ENCODE measurements around the gene PASK. TPM values are rescaled to one million over a fixed set of nuclear protein-coding genes. Genes with fewer than 3 reads are reported as not detected.

The PASK gene
- total RNA-seq, 1 donor from 2014 or later, result 2.2 TPM

DNA sequence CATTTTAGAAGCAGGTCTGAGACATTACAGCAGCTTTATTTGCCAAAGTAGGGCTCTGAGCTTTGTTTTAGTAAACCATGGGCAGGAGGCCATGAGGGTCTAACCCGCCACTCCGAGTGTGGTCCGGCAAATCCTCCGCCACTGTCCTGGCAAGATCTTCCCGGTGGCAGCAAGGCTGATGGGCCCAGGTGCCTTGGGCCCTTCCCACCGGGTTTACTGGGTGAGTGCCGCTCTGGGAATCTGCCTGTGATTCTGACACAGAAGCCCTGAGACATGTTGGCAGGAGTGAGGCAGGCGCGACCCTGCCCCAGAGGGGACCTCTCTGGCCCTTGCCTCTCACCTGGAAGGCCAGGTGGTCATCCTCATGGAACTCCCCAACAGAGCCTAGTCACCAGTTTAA lies 77.1 kb downstream of the PASK start:
- intact Hi-C loops (cut with DNase I), result no loop called here
- DNase-seq (ENCODE audit: low spot score), result no peak

DNA sequence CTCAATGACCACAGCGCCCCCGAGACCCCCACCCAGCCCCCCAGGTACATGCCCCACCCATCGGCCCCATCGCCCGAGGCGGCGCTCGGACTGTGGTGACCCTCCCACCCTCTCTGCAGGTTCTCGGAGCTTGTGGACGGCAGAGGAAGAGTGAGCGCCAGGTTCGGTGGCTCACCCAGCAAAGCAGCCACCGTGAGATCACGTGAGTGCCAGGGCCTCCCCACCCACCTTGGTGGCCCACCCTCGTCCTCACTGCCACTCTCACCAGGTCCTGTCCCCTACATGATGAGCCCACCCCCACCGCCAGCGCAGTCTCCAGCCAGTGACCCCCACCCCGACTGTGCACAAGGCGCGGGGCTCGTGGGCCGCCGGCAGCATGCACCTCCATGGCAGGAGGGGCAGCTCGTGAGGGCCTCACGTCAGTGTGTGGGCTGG lies 77.6 kb downstream of the PASK start:
- DNase-seq (ENCODE audit: low spot score), result no peak
- intact Hi-C loops (cut with DNase I), result no loop called here

DNA sequence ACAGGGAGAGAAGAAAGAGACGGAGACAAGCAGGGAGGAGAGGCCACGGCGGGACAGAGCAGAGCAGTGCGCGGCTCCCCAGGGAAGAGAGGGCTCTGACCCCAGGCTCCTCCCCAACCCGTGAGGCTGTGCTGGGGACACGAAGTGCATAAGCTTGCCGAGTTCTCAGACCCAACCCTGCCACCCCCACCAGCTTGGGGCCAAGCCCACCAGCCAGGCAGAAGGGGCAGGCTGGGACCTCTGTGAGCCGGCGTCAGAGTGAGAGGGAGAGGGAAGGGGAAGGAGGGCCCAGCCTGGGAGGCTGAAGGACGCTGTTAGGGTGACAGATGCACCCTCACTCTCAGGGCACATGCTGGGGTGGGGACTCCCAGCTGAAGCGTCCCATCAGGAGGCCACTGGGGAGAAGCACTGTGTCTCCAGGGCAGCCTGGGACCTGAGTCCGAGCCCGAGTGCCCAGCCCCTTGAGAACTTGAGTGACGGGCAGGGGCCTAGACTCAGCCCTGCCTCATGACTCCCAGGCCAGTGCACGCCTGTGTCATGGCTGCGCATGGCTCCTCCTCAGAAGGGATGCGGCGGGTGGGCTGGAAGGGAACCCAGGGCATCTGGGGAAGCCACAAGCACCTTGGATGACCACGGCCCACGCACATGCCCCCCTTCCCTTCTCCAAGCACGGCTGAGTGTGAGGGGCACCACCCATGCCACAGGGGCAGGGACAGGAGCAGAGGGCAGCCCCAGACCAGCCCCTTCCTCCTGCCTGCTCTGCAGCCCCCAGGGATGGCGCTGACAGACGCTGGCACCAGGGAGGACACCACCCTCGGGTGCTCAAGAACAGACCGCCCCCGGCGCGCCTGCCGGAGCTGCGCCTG lies 78.2 kb downstream of the PASK start:
- no peak for DNase-seq (ENCODE audit: low spot score)
- intact Hi-C loops (cut with DNase I), result no loop called here

DNA sequence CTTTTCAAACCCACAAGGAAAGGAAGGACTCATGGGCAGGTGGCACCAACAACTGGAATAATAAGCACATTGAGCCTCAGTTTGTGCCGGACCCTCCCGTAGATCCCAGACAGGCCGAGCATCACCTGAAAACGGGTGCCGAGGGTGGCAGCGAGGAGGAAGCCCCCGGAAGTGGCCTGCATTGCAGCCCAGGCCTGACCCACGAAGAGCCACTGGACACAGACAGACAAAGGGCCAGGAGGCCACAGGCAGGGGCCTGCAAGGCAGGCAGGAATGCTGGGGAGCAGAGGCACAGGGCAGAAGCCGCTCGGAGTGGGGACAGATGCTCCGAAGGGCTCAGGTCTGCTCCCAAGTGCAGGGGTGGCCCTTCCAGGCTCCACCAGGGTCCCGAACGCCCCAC lies 78.9 kb downstream of the PASK start:
- peak; percentile 69 for DNase-seq (ENCODE audit: low spot score)
- intact Hi-C loops (cut with DNase I), result no loop called here

DNA sequence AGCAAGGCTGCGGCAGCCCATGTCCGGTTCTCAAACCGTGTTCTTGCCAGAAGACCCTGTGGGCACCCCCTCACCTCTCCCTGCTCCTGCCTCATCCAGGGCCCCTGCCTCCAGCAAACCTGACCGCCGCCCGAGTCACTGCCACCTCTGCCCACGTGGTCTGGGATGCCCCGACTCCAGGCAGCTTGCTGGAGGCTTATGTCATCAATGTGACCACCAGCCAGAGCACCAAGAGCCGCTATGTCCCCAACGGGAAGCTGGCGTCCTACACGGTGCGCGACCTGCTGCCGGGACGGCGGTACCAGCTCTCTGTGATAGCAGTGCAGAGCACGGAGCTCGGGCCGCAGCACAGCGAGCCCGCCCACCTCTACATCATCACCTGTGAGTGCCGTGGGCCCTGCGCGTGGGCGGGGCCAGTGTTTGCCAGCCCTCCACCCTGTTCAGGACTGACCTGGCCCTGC lies 79.4 kb downstream of the PASK start:
- no peak for DNase-seq (ENCODE audit: low spot score)
- intact Hi-C loops (cut with DNase I), result no loop called here

DNA sequence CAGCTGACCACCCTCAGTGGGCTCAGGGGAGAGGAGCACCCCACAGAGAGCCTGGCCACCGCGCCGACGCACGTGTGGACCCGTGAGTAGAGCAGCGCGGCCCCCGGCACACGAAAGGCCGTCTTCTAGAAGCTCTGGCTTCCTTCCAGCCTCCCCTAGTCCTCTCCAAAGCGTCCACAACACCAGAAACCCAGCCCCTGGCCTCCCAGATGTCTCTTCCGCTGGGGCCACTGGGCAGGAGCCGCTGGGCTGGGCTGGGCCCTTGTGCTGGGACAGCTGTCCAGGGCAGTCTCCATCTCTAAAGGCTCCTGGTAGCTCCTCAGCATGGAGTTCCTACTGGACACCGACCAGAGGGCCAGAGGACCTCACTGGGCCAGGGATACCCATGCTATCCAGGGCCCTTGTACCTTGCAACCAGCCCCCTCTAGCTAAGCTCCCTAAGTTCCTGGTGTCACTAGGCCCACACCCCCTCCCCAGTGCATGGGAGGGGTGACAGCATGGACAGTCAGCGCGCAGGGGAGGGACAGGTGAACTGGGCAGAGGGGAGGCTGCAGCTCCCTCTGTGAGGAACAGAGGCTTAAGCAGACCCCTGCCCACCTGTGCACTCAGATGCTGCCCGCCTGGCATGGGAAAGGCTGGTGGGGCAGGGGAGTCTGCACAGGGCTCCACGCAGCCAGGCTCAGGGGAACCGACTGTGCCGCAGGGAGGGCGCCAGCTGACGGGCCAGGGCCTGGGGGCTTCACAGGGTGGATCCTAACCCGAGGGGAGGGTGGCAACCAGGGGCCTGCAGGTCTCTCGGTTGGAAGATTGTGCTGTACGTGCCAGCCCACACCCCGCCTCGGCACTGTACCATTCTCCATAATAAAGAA lies 80.1 kb downstream of the PASK start:
- intact Hi-C loops (cut with DNase I), result no loop called here
- DNase-seq (ENCODE audit: low spot score), result no peak

DNA sequence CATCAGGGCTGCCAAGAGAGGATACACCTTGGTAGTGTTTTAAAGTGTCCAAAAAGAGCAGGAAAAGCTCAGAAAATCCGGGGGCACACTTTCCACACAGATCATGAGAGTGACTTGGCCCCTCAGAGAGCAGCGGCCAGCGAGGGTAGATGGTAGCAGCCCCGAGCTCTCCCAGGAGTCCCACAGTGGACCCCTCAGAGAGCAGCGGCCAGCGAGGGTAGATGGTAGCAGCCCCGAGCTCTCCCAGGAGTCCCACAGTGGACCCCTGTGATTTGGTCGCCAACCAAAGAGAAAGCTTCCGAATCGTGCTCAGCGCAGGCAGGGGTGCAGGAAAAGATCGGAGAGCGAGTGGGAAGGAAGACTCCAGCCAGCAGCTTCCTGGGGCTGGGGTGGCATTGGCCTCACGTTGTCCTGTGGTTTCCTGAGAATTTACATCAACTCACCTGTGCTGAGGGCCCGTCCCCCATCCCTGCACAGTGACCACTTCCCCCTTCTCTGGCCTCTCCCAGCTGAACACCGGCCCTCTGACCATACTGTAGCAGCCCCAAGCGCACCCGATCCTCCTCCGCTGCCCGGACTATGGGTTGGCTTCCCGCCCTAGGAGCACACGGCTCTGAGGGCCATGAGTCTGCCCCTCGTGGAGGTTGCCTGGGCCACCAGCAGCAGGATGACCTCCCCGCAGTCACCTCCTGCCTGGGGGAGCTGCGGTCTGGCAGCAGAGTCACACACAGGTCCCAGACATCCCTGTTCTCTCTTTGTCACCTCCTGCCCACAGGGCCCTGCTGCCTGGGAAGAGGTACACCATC lies 80.9 kb downstream of the PASK start:
- intact Hi-C loops (cut with DNase I), result no loop called here
- DNase-seq (ENCODE audit: low spot score), result no peak

DNA sequence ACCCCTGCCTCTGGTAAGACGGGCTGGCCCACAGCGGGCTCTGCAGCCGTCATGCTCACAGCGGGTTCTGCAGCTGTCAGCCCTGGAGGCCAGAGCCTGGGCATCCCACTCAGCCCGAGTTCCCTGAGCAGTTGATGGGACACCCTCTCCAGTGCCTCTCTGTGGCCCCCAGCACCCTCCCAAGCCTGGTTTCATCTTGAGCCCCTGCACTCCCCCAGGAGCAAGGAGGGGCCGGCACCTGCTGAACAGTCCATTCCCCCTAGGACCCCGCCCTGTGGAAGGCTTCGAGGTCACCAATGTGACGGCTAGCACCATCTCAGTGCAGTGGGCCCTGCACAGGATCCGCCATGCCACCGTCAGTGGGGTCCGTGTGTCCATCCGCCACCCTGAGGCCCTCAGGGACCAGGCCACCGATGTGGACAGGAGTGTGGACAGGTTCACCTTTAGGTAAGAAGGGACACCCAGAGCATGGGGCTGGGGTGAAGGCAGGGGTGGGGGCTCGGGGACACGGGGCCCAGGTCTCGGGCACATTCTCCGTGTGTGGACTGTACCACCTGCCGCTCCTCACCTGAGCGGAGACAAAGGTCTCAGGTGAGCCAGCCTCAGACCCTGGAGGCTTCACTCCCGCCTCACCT lies 81.7 kb downstream of the PASK start:
- intact Hi-C loops (cut with DNase I), result no loop called here
- no peak for DNase-seq (ENCODE audit: low spot score)

DNA sequence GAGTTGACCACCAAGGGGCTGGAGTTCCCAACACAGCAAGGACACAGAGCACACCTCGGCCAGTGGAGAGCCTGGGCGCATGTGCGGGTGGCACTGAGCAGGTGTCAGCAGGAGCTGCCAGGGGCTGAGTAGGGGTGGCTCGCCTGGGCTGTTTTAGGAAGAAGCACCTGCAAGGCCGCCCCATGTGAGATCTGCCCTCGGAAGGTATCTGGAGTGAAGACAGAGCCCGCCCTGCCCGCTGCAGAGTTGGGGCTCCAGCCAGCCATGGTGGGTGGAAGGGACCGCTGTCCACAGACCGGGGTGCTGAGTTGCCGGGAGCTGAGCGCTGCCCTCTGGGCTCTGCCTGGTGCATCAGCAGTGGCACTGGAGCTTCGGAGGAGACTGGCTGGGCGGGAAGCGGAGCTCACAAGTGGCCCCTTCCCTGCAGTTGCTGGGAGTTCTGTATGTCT lies 82.4 kb downstream of the PASK start:
- intact Hi-C loops (cut with DNase I), result no loop called here

DNA sequence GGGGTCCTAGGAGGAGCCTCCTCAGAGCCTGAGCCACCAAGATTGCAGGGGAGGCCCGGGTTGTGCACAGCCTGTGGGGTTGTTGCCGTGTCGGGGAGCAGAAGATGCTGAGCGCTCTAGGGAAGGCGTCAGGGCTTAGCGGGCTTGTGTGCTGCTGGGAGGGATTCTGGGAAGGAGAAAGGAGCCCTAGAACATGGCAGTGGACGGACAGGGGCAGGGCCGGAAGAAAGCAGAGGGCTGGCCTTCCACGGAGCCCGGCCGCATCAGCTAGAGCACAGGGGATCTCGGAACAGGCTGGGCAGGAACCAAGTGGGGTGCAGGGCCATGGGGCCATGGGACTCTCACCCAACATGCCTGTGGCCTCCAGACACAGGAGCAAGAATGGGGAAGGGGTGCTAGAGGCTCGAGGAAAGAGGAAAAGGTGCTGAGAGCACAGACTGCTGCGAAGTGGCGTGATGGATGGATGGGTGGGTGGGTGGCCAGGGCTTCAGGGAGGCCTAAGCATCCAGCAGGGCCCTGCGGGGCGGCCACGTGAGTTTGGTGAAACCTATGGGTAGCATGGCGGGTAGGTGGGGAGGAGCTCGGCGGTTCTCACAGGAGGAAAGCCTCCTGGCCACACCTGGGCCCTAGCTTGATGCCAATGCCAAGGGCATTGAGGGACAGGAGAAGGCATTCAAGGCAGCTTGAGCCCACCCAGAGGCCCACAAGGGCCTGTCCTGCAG lies 82.9 kb downstream of the PASK start:
- intact Hi-C loops (cut with DNase I), result no loop called here

More for the DNA sequence above, 82.4 kb downstream of the PASK start:
- no peak for DNase-seq (ENCODE audit: low spot score)

DNA sequence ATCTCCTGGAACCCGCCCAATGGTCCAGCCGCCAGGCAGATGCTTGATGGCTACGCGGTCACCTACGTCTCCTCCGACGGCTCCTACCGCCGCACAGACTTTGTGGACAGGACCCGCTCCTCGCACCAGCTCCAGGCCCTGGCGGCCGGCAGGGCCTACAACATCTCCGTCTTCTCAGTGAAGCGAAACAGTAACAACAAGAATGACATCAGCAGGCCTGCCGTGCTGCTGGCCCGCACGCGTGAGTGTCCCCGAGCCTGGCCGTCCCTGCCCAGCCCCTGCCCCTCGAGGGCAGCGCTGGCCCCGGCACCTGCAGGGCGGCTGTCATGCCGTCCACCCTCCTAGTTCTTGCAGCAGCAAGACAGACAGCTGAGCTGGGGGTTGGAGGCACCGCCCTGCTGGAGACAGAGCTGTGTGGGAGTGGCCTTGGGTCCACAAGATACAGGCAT lies 83.9 kb downstream of the PASK start:
- intact Hi-C loops (cut with DNase I), result no loop called here
- no peak for DNase-seq (ENCODE audit: low spot score)

More for the DNA sequence above, 82.9 kb downstream of the PASK start:
- DNase-seq (ENCODE audit: low spot score), result no peak

DNA sequence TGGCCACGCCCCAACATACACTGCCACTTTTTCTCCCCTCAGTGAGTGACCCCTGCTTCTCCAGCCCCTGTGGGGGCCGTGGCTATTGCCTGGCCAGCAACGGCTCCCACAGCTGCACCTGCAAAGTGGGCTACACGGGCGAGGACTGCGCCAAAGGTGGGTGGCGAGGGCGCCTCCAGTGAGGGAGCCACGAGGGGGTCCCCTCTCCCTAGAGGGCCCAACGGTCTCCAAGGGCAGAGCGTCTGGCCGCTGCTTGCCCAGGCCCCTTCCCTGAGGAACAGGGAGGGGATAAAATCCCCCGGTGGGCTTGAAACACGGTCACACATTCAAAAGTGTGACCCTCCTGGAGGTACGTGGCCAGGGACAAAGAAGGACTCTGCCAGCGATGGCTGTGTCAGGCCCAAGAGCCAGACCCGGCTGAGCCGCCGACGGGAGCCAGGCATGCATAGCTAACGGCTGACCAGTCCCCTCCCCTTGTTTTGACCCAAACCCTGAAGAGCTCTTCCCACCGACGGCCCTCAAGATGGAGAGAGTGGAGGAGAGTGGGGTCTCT lies 84.4 kb downstream of the PASK start:
- DNase-seq (ENCODE audit: low spot score), result no peak
- intact Hi-C loops (cut with DNase I), result no loop called here

DNA sequence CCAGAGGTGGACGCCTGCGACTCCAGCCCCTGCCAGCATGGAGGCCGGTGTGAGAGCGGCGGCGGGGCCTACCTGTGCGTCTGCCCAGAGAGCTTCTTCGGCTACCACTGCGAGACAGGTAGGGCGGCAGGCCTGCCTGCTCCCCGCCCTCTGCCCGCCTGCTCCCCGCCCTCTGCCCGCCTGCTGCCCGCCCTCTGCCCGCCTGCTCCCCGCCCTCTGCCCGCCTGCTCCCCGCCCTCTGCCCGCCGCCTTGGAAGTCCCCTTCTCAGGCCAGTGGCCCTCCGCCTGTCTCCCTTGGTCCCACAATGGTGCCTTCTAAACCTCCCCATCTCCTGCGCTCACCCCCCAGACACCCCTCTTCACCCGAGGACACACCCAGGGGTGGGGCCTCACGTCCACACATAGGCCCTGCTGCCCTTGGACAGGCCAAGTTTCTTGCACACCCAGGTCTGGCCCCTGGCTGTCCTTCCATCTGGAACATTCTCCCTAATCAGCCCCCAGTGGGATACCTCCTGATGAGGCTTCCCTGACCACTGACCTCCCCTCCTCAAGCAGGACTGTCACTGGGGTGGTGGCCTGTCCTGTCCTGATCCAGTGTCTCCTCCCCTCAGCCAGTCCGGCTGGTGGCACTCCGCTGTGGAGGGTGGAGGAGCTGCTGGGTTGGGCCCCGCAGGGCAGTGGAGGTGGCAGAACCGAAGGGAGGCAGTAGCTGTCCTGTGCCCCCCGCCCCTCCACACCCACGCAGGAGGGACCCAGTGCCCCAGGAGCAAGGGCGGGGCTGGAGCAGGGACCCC lies 85.1 kb downstream of the PASK start:
- no peak for DNase-seq (ENCODE audit: low spot score)
- intact Hi-C loops (cut with DNase I), result no loop called here

DNA sequence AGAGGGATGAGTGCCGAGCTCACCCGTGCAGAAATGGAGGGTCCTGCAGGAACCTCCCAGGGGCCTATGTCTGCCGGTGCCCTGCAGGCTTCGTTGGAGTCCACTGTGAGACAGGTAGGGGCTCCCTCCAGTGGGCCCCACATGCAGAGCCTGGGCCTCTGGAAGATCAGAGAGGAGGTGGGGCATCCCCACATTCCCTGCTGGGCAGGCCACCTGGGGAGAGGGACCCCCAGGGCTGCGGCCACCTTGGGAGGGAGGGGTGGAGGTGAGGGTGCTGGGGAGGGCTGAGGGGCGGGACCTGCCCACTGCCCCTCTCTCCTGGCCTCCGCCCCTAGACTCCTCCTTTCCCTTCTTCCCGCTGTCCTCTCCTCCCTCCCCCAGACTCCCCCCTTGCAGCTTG lies 85.7 kb downstream of the PASK start:
- DNase-seq (ENCODE audit: low spot score), result no peak
- intact Hi-C loops (cut with DNase I), result no loop called here

DNA sequence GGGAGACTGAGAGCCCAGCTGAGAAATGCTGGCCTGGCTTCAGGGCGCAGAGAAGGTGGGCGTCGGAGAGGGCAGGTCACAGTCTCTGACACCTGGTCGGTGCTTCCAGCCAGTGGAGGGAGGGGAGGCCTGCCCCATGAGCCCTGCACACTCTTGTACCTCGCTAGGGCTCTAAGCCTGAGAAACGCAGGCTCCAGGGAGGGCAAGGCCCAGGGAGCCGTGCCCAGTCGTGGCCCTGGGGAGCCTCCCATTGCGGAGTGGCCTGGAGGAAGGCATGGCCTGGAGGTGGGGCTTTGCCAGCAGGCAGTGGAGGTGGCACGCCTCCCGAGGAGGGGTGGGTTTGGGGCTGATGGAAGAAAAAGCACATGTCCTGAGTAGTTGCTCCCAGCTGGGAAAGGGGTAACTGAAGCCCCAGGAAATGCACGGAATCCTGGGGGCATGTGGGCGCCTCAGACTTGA lies 86.2 kb downstream of the PASK start:
- intact Hi-C loops (cut with DNase I), result no loop called here

DNA sequence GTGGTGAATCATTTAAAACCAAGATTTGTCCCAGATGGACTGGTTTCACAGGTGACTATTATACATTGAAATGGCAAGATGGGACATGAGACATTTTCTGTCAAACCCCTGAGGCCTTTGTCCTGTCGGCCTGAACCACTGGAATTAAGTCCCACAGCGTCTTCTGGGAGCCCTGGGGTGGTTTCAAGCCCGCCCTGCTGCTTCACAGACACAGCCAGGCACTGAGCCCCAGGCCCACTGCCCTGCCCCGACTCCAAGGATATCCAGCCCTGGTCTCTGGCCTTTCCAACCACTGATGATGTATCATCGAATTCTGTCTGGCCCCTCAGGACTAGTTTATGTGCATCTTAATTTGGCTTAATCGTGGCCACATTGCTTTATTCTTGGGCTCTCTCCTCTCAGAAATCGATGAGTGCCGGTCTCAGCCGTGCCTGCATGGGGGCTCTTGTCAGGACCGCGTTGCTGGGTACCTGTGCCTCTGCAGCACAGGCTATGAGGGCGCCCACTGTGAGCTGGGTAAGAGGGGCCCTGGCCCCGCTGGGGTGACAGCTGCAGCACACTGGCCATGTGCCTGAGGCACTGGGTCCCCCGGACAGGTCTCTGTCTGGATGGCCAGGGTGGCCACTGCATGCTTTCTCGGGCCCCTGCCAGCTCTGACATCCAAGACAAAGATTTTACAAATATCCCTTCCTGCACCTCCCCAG lies 86.7 kb downstream of the PASK start:
- intact Hi-C loops (cut with DNase I), result no loop called here

More for the DNA sequence above, 86.2 kb downstream of the PASK start:
- DNase-seq (ENCODE audit: low spot score), result no peak

DNA sequence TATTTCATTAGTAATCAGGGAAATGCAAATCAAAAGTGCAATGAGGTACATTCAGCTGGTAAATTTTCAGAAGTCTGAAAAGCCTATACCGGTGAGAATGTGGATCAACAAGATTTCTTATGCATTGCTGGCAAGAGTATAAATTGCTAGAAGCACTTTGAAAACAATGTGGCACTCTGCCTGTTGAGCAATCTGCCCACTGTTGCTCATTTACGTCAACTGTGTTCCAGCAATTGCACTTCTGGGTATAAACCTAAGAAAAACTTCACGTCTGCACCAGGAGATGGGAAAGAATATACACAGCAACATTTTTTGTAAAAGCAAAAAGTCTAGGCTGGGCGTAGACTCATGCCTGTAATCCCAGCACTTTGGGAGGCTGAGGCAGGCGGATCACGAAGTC lies 88.0 kb downstream of the PASK start:
- intact Hi-C loops (cut with DNase I), result no loop called here
- no peak for DNase-seq (ENCODE audit: low spot score)

More for the DNA sequence above, 86.7 kb downstream of the PASK start:
- DNase-seq (ENCODE audit: low spot score), result no peak
